HG03097 (cell line): Measurements from ENCODE around the gene UBE2QL1.
A peak's percentile ranks its signal among the peaks of the same experiment; 100 is the strongest.
"Not testable (repeated sequence)": the region's sequence is repeated elsewhere in the genome, so short reads cannot be mapped to it uniquely, and the experiment has no call there.

Experiments used
- ATAC-seq: cut with Tn5 transposase; IDR thresholded peaks from one replicate; pipeline ENCODE4 v1.9.1; 2021; ENCODE audit not compliant: unreplicated experiment, low FRiP score

The UBE2QL1 gene

GRCh38 chr5:6494939-6495338, 46.3 kb downstream of the UBE2QL1 start:
- ATAC-seq = no peak

GRCh38 chr5:6495433-6496206, 47.0 kb downstream of the UBE2QL1 start:
- ATAC-seq = no peak

- ATAC-seq = peak; percentile 90
Observed at GRCh38 chr5:6496207-6496584, 47.5 kb downstream of the UBE2QL1 start.

GRCh38 chr5:6496636-6497035, 48.0 kb downstream of the UBE2QL1 start:
- ATAC-seq = no peak

GRCh38 chr5:6497262-6497661, 48.6 kb downstream of the UBE2QL1 start:
- ATAC-seq = no peak

- no peak for ATAC-seq
Observed at GRCh38 chr5:6498968-6499367, 50.3 kb downstream of the UBE2QL1 start.

GRCh38 chr5:6501701-6502100, 53.0 kb downstream of the UBE2QL1 start:
- no peak for ATAC-seq

GRCh38 chr5:6502421-6502820, 53.8 kb downstream of the UBE2QL1 start:
- no peak for ATAC-seq

GRCh38 chr5:6503342-6503741, 54.7 kb downstream of the UBE2QL1 start:
- ATAC-seq = no peak

- ATAC-seq = no peak
Observed at GRCh38 chr5:6504677-6505415, 56.2 kb downstream of the UBE2QL1 start.

- no peak for ATAC-seq
Observed at GRCh38 chr5:6505416-6505755, 56.7 kb downstream of the UBE2QL1 start.

- no peak for ATAC-seq
Observed at GRCh38 chr5:6505783-6506557, 57.3 kb downstream of the UBE2QL1 start.

- ATAC-seq = no peak
Observed at GRCh38 chr5:6506611-6507010, 58.0 kb downstream of the UBE2QL1 start.

GRCh38 chr5:6508931-6509330, 60.3 kb downstream of the UBE2QL1 start:
- no peak for ATAC-seq

GRCh38 chr5:6510132-6510531, 61.5 kb downstream of the UBE2QL1 start:
- no peak for ATAC-seq

- ATAC-seq = no peak
Observed at GRCh38 chr5:6510973-6511372, 62.3 kb downstream of the UBE2QL1 start.

GRCh38 chr5:6515812-6516211, 67.2 kb downstream of the UBE2QL1 start:
- not testable (repeated sequence) for ATAC-seq

GRCh38 chr5:6516823-6517222, 68.2 kb downstream of the UBE2QL1 start:
- ATAC-seq = no peak

- no peak for ATAC-seq
Observed at GRCh38 chr5:6517510-6517909, 68.9 kb downstream of the UBE2QL1 start.

GRCh38 chr5:6518298-6519057, 69.8 kb downstream of the UBE2QL1 start:
- no peak for ATAC-seq

- no peak for ATAC-seq
Observed at GRCh38 chr5:6520201-6520600, 71.5 kb downstream of the UBE2QL1 start.
